Pancreas (tissue), 10 donors: ENCODE data around the gene SLC22A4. TPM values are rescaled to one million over a fixed set of nuclear protein-coding genes. Genes with fewer than 3 reads are reported as not detected.

Experiments
- ATAC-seq, 4 donors: fragments of 200-7000 bp; cut with Tn5 transposase; one replicate each; pipeline versions ENCODE4 v1.8.0 to v1.9.1; 2020; ENCODE audit warnings: mild to moderate bottlenecking in 4 of 4, moderate library complexity in 4 of 4
- DNase-seq, 6 donors: peaks; one replicate each; pipeline ENCODE4 v3.0.0-alpha.2; 2020
- FAIRE-seq: peaks from 2 replicates; lab custom pipeline; 2012; peaks lifted over from hg19 to GRCh38; lab: Jason Lieb, UNC
- H3K27ac ChIP-seq, 4 donors: fragments of 200-600 bp; sonication (generic); 1 replicate in 3 of 4; 2 replicates in 1 of 4; pipeline versions ENCODE4 v1.5.0 to v1.8.0; 2020
- H3K27me3 ChIP-seq, 4 donors: fragments of 200-600 bp; one replicate each; pipeline ENCODE4 v1.8.0; 2021
- H3K36me3 ChIP-seq, 3 donors: fragments of 200-600 bp; sonication (generic) in 1 of 3; one replicate each; pipeline versions ENCODE4 v1.5.0 to v1.8.0; 2020 to 2021
- H3K4me1 ChIP-seq, 3 donors: fragments of 200-600 bp; one replicate each; pipeline ENCODE4 v1.8.0; 2021
- H3K4me3 ChIP-seq, 4 donors: fragments of 200-600 bp; sonication (generic) in 2 of 4; one replicate each; pipeline versions ENCODE4 v1.5.0 to v1.8.0; 2020 to 2021
- H3K9me3 ChIP-seq, 4 donors: fragments of 200-600 bp; one replicate each; pipeline ENCODE4 v1.8.0; 2021
- CTCF ChIP-seq, 4 donors: fragments of 200-600 bp; sonication (generic) in 3 of 4; IDR thresholded peaks; one replicate each; pipeline versions ENCODE4 v1.5.0 to v1.8.0; 2021; ENCODE audit warnings: antibody characterized with exemption in 4 of 4
- WGBS, 2 donors: extraction: QIAGEN DNeasy Blood & Tissue Kit; methylation state at CpG; one replicate each; pipeline ENCODE4 v1.1.7; 2013; 5-methylcytosine and 5-hydroxymethylcytosine counted together
- intact Hi-C, 3 donors: fragments of 100-400 bp; cut with DNase I; formaldehyde crosslinking; loops; one replicate each; pipeline versions ENCODE4 v1.11.1 to v1.14.2; 2022
- polyA plus RNA-seq, 2 donors: library from polyadenylated mRNA; stranded (reverse); fragments of 200-250 nt; gene quantifications; one replicate each; pipeline ENCODE4 v1.2.3, GENCODE V29; 2013
- total RNA-seq, 6 donors: library from RNA; stranded (reverse); fragmentation: NEBNext Ultra II Directional in 4 of 6; extraction: Animal tissue kit (Norgen Biotek cat#: 25700) in 4 of 6; gene quantifications; one replicate each; pipeline versions ENCODE4 v1.2.1 to v1.2.4, GENCODE V29; 2021 to 2023
- donor health status: healthy with polysubstance abuse.
- donor health status: DM: no; HTN: no; CAD: no; lungs with moderate emphysema.
- donor health status: DM: no; HTN: no; CAD: no.
- donor health status: control.
- donor health status: control.
- donor health status: Bipolar disorder and iron deficiency.
- donor health status: DM: yes; HTN: yes; CAD: no.
- donor health status: DM: no; HTN: no; CAD: no.
- donor health status: DM: no; HTN: no; CAD: no.
- donor health status: DM: yes; HTN: yes; CAD: no.

Gene SLC22A4
- total and polyA plus RNA-seq, 8 donors = 0.08 to 0.92 (median 0.33) TPM

GRCh38 chr5:132260051-132260450 is 34.1 kb upstream of the SLC22A4 start:
- ATAC-seq = peak in 1 of 4 donors; percentile 22
- intact Hi-C loops = no loop called here

DNA sequence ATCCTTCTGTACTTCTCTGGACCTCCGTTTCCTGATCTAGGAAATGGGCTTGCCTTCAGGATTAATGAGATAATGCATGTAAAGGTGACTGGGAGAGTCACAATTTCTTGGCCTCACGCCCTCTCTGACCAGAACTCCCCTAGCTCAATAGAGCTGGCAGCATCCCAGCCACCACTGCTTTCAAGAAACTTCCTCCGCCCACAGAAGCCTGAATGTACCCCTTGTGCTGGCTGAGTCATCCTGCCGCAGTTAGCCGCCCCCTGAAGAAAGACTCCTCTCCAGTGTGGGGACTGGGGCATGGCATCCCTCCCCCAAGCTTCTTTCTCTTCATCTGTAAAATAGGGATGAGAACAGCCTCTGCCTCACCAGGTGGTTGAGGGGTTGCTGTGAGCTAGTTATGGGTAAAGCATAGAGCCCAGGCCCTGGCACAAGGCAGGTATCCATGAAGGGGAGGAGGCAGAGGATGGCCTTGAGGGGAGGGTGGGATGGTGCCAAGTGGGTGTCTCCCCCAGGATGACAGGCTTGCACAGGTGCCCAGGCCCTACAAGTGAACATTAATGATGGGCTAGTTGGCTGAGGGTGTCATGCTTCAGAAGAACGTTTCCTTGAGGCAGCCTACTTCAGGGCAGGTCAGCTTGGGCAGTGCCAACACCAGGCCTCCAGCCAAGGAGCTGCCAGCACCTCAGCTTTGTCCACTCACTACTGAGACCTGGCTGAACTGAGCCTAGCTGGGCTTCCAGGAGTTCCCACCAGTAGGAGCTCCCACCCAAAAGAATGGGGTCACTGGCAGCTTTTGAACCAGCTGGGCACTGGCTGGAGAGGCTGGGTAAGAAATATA is 33.3 kb upstream of the SLC22A4 start:
- FAIRE-seq (no peak), ATAC-seq (peak; percentile 7 to 48 (median 26)), DNase-seq (peak in 4 of 6 donors; percentile 51 to 69 (median 64))
- WGBS, 2 donors = 48% methylated on average over 6 of the region's 6 CpGs
- H3K36me3 ChIP-seq = no peaks in the 10 kb centered on the region
- TF ChIP-seq CTCF (IDR thresholded peaks at IDR 0.05) = no peak
- H3K4me1 ChIP-seq = no peaks in the 10 kb centered on the region
- intact Hi-C loops = no loop called here
- H3K27ac ChIP-seq = peak overlapping the region in 3 of 4 donors; percentile 34 to 55 (median 52)
- no peaks in the 10 kb centered on the region for H3K9me3 ChIP-seq
- no peaks in the 10 kb centered on the region for H3K27me3 ChIP-seq
- H3K4me3 ChIP-seq = no peak overlapping the region

More at GRCh38 chr5:132260051-132260450, 34.1 kb upstream of the SLC22A4 start:
- Histone ChIP-seq H3K36me3 (no peaks in the 10 kb centered on the region), H3K4me3 (no peak overlapping the region), H3K4me1 (no peaks in the 10 kb centered on the region), H3K27me3 (no peaks in the 10 kb centered on the region), H3K27ac (peak overlapping the region in 2 of 4 donors; percentile 9 to 52), H3K9me3 (no peaks in the 10 kb centered on the region)
- DNase-seq (peak in 2 of 6 donors; percentile 5 to 22), FAIRE-seq (no peak)
- 77 to 83% methylated on average over 6 of the region's 6 CpGs for WGBS, 2 donors
- no peak for TF ChIP-seq CTCF (IDR thresholded peaks at IDR 0.05)

GRCh38 chr5:132261881-132262845 is 32.0 kb upstream of the SLC22A4 start:
- Histone ChIP-seq H3K4me1 (peaks cover 0 to 2% (median 0%) of the 10 kb centered on the region in 3 donors), H3K27me3 (no peaks in the 10 kb centered on the region), H3K27ac (no peak overlapping the region), H3K36me3 (no peaks in the 10 kb centered on the region), H3K4me3 (no peak overlapping the region), H3K9me3 (no peaks in the 10 kb centered on the region)
- DNase-seq (no peak), FAIRE-seq (no peak), ATAC-seq (no peak)
- WGBS, 2 donors = 86 to 88% methylated on average over 7 of the region's 7 CpGs
- TF ChIP-seq CTCF (IDR thresholded peaks at IDR 0.05) = no peak
- intact Hi-C loops = no loop called here

DNA sequence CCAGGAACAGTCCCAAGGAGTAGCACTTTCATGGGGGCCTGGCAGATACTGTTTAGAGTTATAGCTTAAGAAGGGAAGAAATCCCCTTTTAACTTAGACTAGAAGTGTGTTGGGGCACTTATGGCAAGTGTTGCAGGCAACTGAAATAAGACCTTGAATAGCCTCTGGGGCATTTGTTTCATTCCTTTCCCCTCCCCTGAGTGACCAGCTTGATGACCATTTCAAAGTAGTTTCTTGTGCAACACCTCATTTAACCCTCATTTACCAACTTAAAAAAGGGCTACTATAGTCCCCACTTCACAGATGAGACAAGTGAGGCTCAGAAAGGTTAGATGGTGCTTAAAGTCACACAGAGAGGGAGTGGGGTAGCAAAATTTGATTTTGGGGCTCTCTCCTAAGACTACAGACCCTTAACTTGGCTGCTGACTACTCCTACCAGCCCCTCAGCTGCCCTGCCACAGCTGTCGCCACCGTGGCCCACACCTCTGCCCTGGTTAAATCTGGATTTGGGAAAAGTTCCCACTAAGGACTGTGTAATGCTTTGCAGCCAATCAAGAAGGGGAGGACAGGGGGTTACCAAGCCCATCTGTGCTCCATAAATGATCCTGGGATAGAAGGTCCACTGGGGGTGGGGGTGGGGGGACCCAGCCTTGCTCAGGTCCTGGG is 31.2 kb upstream of the SLC22A4 start:
- Histone ChIP-seq H3K27me3 (no peaks in the 10 kb centered on the region), H3K4me1 (peaks cover 0 to 2% (median 0%) of the 10 kb centered on the region in 3 donors), H3K27ac (no peak overlapping the region), H3K4me3 (no peak overlapping the region), H3K36me3 (no peaks in the 10 kb centered on the region), H3K9me3 (no peaks in the 10 kb centered on the region)
- no peak for FAIRE-seq
- DNase-seq = peak in 1 of 6 donors; percentile 3
- intact Hi-C loops = no loop called here
- ATAC-seq = no peak
- WGBS, 2 donors = 91 to 96% methylated on average over 2 of the region's 2 CpGs
- no peak for TF ChIP-seq CTCF (IDR thresholded peaks at IDR 0.05)
